ENCODE results near the gene PPP1R18. TPM values are rescaled to one million over a fixed set of nuclear protein-coding genes. Genes with fewer than 3 reads are reported as not detected.
A peak's percentile ranks its signal among the peaks of the same experiment; 100 is the strongest.

The PPP1R18 gene
- total and polyA plus RNA-seq, 9 of the 15 experiments (the other 6 are each of a cell fraction or from before 2014, with no cell fraction given) = 12.0 to 99.2 (median 42.6) TPM

GRCh38 chr6:30685157-30686008 lies 1.1 kb downstream of the PPP1R18 start (continued):
- TF ChIP-seq ARID3B (CRISPR knock-in tag; IDR thresholded peaks at IDR 0.05; ENCODE audit: borderline replicate concordance) = peak; percentile 69; the same call in 1 of the 2 replicates
- TF ChIP-seq ZNF785 (CRISPR knock-in tag; IDR thresholded peaks at IDR 0.05) = no peak
- 0 out of 2 replicates have a peak, but pooled peaks have one; percentile 13 for TF ChIP-seq JUND (IDR thresholded peaks at IDR 0.05; ENCODE audit: borderline replicate concordance, low read depth, low read length)
- TF ChIP-seq JUND (tag; IDR thresholded peaks at IDR 0.05; ENCODE audit: borderline replicate concordance, low read depth, low read length) = peak; percentile 4; the same call in 1 of the 3 replicates
- TF ChIP-seq KDM5B (IDR thresholded peaks at IDR 0.05; ENCODE audit: insufficient replicate concordance, low read depth, low read length) = peak; percentile 13
- TF ChIP-seq ZNF778 (CRISPR knock-in tag; IDR thresholded peaks at IDR 0.05) = no peak
- TF ChIP-seq ETS2 (tag; IDR thresholded peaks at IDR 0.05; ENCODE audit: borderline replicate concordance, poor library complexity, severe bottlenecking) = no peak
- peak; percentile 12; the same call in 1 of the 2 replicates for TF ChIP-seq RREB1 (CRISPR knock-in tag; IDR thresholded peaks at IDR 0.05)
- 0 out of 2 replicates have a peak, but pooled peaks have one; percentile 38 for TF ChIP-seq HDAC8 (tag; IDR thresholded peaks at IDR 0.05)
- peak; percentile 19; the same call in 1 of the 2 replicates for TF ChIP-seq ESRRB (CRISPR knock-in tag; IDR thresholded peaks at IDR 0.05; ENCODE audit: borderline replicate concordance)
- TF ChIP-seq ZNF695 (CRISPR knock-in tag; IDR thresholded peaks at IDR 0.05) = 0 out of 2 replicates have a peak, but pooled peaks have one; percentile 30
- TF ChIP-seq RAD21 (CRISPR knock-in tag; conservative IDR thresholded peaks at IDR 0.05 in 1 of 2, IDR thresholded peaks at IDR 0.05 in 1 of 2) = peak; percentile 22 to 48; a peak in 3 of 4 replicates
